Spinal cord (tissue), 10 donors: ENCODE data around the gene EPHB3. TPM values are rescaled to one million over a fixed set of nuclear protein-coding genes. Genes with fewer than 3 reads are reported as not detected.

Source experiments
- DNase-seq, 6 donors: peaks; one replicate each; pipeline versions ENCODE4 v3.0.0 to v3.0.0-alpha.2; 2013 to 2015; ENCODE audit warnings: low spot score in 6 of 6, low read depth in 4 of 6
- H3K27ac ChIP-seq: one replicate; pipeline ENCODE4 v1.5.1; 2013; ENCODE audit warnings: low read depth, low read length, control low read depth
- H3K27me3 ChIP-seq: one replicate; pipeline ENCODE4 v1.6.1; 2013; ENCODE audit warnings: low read length; ENCODE audit not compliant: control insufficient read depth, insufficient read depth
- H3K36me3 ChIP-seq: one replicate; pipeline ENCODE4 v1.6.1; 2013; ENCODE audit warnings: low read length; ENCODE audit not compliant: control insufficient read depth, insufficient read depth
- H3K4me1 ChIP-seq: one replicate; pipeline ENCODE4 v1.6.1; 2013; ENCODE audit warnings: low read length; ENCODE audit not compliant: control insufficient read depth, insufficient read depth
- H3K4me3 ChIP-seq: one replicate; pipeline ENCODE4 v1.5.1; 2013; ENCODE audit warnings: low read depth, low read length, control low read depth
- H3K9me3 ChIP-seq: one replicate; pipeline ENCODE4 v1.6.1; 2013; ENCODE audit warnings: low read length; ENCODE audit not compliant: control insufficient read depth, insufficient read depth
- WGBS: methylation state at CpG from one replicate; pipeline ENCODE4 v1.1.5; 2013; ENCODE audit warnings: missing lambda C conversion rate; ENCODE audit not compliant: insufficient coverage; 5-methylcytosine and 5-hydroxymethylcytosine counted together
- polyA plus RNA-seq, 2 donors: library from polyadenylated mRNA; unstranded; fragments of 120-200 nt; gene quantifications; one replicate each; pipeline ENCODE4 v1.2.1, GENCODE V29; 2013; ENCODE audit not compliant: insufficient read length in 2 of 2
- total RNA-seq, 2 donors: library from RNA; depleted of rRNA in 1 of 2; stranded (reverse); fragments of 120-200 nt in 1 of 2; fragments of >200 nt in 1 of 2; gene quantifications; one replicate each; pipeline versions ENCODE4 v1.2.3 to v1.2.4, GENCODE V29; 2013 to 2014
- donor health status: healthy.

Gene EPHB3
- total and polyA plus RNA-seq, 4 donors: 9.3 to 35.2 (median 18.6) TPM

DNA sequence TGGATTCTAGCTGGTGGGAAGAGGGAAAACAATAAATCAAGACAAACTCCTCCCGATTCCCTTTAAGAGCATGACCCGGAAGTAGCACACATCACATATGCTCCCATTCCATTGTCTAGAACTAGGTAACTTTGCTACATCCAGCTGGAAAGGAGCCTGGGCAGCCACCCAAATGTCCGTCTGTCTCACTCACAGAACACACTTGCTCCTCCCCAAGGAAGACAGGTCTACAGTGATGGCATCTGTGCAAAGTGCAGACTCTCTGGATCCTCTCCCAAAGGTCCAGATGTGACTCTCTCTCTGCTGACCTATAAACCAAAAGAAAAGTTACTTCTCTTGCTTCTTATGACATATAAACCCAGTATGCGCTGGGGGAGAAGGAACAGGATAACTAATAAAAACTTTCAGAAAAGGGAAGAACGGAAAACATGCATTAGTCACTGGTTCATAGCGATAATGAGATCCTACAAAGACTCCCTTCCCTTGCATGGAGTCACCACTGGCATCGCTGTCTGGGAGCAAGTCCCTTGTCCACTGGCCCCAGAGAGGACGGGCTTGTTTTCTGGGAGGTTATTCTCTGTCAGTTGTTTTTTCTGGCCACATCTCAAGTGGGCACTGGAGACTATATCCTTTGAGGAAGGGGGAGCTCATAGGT is 29.8 kb upstream of the EPHB3 start:
- Histone ChIP-seq H3K9me3 (no peaks in the 10 kb centered on the region), H3K27ac (no peak overlapping the region), H3K4me1 (no peaks in the 10 kb centered on the region), H3K36me3 (no peaks in the 10 kb centered on the region), H3K27me3 (peaks cover 11% of the 10 kb centered on the region), H3K4me3 (no peak overlapping the region)
- WGBS: 77% methylated on average over 6 of the region's 8 CpGs
- DNase-seq: no peak

DNA sequence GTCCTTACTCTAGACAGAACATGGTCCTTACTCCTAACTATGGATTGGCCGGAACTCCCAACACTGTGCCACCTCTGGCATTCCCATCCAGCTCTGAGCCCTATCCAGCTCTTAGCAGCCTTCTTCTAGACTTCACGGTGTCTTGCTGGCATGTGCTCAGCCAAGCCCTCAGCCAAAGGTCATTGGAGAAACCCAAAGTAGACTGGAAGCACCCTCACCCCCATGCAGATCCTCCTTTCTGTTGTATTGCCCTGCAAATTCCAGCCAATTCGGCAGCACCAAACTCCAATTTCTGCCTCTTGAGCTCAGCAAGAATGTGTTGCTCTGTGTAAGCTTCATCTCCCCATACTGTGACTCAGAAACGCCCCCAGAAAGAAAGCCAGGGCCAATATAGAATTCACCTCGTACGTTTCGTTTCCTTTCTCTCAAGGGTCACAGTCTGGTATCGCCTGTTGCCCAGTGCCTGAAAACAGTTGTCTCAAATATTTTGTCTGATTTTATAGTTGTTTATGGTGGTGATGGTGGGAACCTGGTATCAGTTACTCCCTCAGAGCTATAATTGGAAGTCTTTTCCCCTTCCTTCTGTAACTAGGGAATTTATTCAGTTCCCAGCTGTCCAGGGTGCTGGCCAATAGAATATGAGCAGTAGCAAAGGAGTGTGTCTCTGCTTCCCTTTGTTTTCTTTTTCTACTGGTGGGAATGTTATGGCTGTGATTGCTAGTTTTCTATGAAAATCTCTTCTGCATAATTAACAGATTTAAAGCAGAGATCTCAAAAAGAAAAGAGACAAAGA is 28.4 kb upstream of the EPHB3 start:
- 84% methylated on average over 4 of the region's 8 CpGs for WGBS
- no peak for DNase-seq
- H3K27ac ChIP-seq: no peak overlapping the region
- peaks cover 10% of the 10 kb centered on the region for H3K27me3 ChIP-seq
- no peaks in the 10 kb centered on the region for H3K4me1 ChIP-seq
- no peak overlapping the region for H3K4me3 ChIP-seq
- no peaks in the 10 kb centered on the region for H3K9me3 ChIP-seq
- H3K36me3 ChIP-seq: no peaks in the 10 kb centered on the region

DNA sequence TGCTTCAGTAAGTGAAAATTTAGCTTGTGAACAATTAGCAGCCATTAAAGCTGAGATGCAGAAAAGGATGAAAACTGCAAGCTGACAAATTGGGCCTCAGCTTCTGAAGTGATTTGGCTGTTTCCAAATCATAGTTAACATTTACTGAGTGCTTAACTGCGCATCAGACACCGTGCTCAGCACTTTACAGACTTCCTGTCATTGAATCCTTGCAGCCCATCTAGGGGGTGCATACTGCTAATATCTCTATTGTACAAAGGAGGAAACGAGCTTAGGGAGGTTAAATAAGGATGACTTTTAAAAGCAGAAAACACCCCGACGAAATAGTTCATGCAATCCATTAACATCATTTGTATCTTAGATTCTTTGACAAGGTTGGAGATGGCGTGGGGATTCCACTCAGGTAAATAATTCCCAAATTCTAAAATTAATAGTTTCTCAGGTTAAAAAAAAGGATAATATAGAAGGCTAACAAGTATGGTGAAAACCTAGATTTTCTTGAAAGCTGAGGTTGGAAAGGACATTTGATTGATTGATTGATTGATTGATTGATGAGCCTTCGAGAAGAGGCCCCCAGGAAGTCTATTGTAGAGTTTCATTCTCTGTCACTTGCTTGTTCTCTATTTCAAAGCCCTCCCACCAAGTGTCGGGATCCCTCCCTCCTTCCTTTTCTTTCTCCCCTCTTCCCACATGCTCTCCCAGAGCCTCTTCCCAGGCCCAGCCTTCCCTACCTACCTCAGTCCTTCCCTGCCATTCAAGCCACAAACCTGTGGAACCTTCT is 23.5 kb upstream of the EPHB3 start:
- Histone ChIP-seq H3K4me1 (no peaks in the 10 kb centered on the region), H3K9me3 (no peaks in the 10 kb centered on the region), H3K4me3 (no peak overlapping the region), H3K27me3 (peaks cover 15% of the 10 kb centered on the region), H3K27ac (no peak overlapping the region), H3K36me3 (no peaks in the 10 kb centered on the region)
- DNase-seq: peak in 2 of 6 donors; percentile 40 to 50
- WGBS: 31% methylated on average over 1 of the region's 8 CpGs

DNA sequence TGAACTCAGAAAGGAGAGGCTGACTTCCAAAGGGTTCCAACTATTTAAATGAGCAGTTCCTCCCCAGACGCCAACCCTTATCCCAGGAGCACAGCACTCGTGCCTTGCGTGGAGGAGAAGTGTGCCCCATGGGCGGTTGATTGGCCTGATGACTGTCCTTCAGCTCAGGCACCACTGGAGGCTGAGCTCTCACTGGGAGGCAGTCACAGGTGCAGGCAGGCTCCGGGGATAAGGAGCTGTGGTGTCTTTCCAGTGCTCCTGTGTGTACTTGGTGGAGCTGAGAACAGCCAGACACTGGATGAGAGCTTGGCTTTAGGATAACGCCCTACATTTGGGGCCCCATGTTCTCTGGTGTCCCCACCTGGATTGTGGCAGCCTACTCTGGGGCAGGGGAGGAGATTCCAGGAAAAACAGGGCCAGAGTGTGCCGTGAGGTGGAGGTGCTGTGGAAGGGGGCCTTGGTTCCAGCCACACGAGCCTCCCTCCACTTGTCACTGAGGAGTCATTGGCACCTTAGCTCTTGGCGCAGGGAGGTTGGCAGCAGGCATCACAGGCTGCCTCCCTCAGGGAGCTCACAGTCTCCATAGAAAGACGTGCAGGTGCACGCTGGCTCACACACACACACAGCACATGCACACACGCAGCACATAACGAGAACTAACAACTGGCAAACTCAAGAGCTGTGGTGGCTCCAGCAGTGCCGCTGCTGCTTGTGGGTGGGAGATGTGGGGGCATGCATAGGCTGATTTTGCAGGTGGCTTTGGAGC is 22.7 kb upstream of the EPHB3 start:
- H3K4me3 ChIP-seq: no peak overlapping the region
- no peak overlapping the region for H3K27ac ChIP-seq
- no peaks in the 10 kb centered on the region for H3K9me3 ChIP-seq
- H3K4me1 ChIP-seq: peaks cover 5% of the 10 kb centered on the region
- no peak for DNase-seq
- H3K27me3 ChIP-seq: peaks cover 19% of the 10 kb centered on the region
- 54% methylated on average over 10 of the region's 14 CpGs for WGBS
- H3K36me3 ChIP-seq: no peaks in the 10 kb centered on the region

DNA sequence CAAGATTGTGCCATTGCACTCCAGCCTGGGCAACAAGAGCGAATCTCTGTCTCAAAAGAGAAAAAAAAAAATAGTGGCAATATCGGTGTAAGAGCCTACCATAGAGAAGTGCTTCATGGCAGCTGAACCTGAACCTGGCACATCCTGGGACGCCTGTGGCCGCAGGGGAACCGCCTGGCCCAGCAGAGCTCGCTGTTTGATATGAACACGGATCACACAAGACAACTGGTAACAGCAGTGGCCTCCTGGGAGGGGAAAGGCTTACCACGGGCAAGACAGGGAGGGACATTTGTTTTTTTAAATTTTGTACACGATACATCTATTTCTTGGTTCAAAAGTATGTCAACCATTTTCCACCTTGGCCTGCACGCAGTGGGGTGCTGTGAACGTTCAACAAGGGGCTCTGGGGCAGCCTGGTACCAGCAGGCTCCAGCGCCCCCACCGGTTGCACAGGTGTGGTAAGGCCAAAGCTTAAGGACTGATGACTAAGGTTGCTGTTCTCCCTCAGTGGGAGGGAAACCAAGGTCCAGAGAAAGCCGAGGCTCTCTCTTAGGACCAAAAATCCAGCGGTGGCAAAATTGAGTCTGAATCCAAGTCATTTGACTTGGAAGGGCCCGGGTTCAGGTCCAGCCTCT is 21.7 kb upstream of the EPHB3 start:
- DNase-seq: no peak
- Histone ChIP-seq H3K27ac (no peak overlapping the region), H3K27me3 (peaks cover 19% of the 10 kb centered on the region), H3K9me3 (no peaks in the 10 kb centered on the region), H3K4me3 (no peak overlapping the region), H3K36me3 (no peaks in the 10 kb centered on the region), H3K4me1 (peaks cover 9% of the 10 kb centered on the region)
- WGBS: 74% methylated on average over 14 of the region's 16 CpGs

DNA sequence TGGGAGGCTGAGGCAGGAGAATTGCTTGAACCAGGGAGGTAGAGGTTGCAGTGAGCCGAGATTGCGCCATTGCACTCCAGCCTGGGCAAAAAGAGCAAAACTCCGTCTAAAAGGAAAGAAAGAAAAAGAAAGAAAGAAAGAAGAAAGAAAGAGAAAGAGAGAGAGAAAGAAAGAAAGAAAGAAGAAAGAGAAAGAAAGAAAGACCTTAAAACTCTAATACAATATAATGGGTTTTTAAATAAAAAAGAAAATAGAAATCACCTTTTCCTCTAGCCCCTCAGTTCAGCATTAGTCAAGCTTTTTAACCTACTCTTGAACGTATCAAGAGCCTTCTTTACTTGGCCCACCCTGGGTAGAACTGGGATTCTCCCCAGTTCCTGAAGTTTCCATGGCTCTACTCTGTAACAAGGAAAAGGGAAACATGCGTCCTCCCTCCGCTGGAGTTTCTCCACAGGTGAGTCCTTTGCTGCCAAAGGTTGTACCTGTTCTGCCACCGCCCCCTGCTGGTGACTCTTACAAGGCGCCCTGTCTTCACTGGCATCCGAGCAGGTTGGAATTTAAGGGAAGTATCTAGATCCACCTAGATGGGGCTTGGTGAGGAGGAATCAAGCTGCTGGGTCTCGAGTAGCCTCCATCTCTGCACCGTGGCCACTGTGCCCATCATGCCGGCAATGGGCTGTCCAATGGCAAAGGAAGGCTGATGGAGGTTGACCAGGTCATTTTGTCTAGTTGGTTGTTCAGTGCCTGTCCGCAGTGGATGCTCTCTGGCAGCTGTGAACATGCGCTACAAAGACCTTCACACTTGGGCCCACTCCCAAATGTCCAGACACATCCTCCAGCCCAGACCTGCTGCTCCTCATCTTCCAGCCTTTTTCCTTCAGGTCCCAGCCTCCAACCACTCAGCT is 20.6 kb upstream of the EPHB3 start:
- peaks cover 19% of the 10 kb centered on the region for H3K27me3 ChIP-seq
- H3K4me3 ChIP-seq: no peak overlapping the region
- no peaks in the 10 kb centered on the region for H3K36me3 ChIP-seq
- H3K9me3 ChIP-seq: no peaks in the 10 kb centered on the region
- peak in 2 of 6 donors; percentile 52 to 87 for DNase-seq
- H3K27ac ChIP-seq: no peak overlapping the region
- peaks cover 9% of the 10 kb centered on the region for H3K4me1 ChIP-seq
- 42% methylated on average over 12 of the region's 14 CpGs for WGBS

DNA sequence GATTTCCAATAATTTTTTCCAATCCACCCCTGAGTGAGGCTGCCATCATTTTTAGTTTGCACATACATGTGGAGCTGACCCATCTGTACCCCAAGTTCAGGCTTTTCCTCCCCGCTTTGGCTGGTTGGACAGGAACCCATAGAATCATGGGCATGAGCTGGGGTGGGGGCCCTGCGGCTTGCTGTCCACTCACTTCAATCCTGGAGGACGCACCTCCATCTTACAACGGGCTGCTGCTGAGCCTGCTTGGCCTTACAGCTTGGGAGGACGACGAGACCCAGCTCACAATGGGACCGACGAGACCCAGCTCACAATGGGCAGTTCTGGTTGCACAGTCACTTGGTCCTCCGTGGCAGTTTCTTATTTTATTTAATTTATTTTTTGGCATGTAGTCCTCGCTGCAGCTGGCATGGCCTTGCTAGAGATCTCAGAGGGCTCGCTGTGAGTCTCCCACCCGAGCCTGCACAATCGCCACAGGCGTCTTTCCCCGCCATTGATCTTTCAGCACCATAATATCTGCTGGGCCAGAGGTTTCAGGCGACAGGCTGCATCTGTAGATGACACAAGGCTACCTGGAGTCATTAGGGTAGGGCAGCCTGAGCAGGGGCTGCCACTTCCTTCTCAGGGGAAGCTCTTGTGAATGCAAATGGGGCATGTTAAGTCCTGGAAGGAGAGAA is 19.6 kb upstream of the EPHB3 start:
- 67% methylated on average over 14 of the region's 16 CpGs for WGBS
- Histone ChIP-seq H3K27me3 (peaks cover 15% of the 10 kb centered on the region), H3K4me3 (no peak overlapping the region), H3K4me1 (peaks cover 9% of the 10 kb centered on the region), H3K36me3 (no peaks in the 10 kb centered on the region), H3K27ac (no peak overlapping the region), H3K9me3 (no peaks in the 10 kb centered on the region)
- DNase-seq: no peak

DNA sequence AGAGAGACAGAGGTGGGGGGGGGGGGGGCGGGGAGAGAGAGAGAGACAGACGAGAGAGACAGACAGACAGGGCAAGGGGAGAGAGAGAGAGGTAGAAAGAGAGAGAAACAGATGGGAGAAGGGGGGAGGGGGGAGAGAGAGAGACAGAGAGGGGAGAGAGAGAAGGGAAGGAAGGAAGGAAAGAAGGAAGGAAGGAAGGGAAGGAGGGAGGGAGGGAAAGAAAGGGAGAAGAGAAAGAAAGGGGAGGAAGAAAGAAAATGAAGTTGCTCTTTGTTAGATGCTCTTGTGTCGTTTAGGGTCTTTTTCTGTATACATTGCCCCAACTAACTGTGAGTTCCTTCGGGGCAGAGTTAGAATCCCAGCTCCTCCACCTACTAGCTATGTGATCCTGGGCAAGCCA is 19.0 kb upstream of the EPHB3 start:
- H3K9me3 ChIP-seq: no peaks in the 10 kb centered on the region
- no peak overlapping the region for H3K27ac ChIP-seq
- WGBS: 43% methylated on average over 3 of the region's 4 CpGs
- H3K36me3 ChIP-seq: no peaks in the 10 kb centered on the region
- no peak for DNase-seq
- peaks cover 15% of the 10 kb centered on the region for H3K27me3 ChIP-seq
- peaks cover 9% of the 10 kb centered on the region for H3K4me1 ChIP-seq
- no peak overlapping the region for H3K4me3 ChIP-seq
